HFF-Myc (cell line): ENCODE data around the gene KCNQ1.

Source experiments
- DNase-seq: peaks from one replicate; pipeline ENCODE4 v3.0.0-alpha.2; 2011; ENCODE audit warnings: low read depth; ENCODE audit errors: extremely low read depth
- H3K4me3 ChIP-seq: replicated peaks from 2 replicates; pipeline ENCODE4 v1.5.1; 2011; ENCODE audit warnings: low read depth, mild to moderate bottlenecking, control low read depth, low read length
- TF ChIP-seq, protein P1 (sequence below): IDR thresholded peaks from 2 replicates; pipeline ENCODE4 v1.5.1; 2012; ENCODE audit warnings: mild to moderate bottlenecking, low read depth, low read length, control low read depth; ENCODE audit errors: missing control alignments

Gene KCNQ1

GRCh38 chr11:2830030-2830812, 385.4 kb downstream of the KCNQ1 start:
- no peak for DNase-seq
- TF ChIP-seq, protein P1, sequence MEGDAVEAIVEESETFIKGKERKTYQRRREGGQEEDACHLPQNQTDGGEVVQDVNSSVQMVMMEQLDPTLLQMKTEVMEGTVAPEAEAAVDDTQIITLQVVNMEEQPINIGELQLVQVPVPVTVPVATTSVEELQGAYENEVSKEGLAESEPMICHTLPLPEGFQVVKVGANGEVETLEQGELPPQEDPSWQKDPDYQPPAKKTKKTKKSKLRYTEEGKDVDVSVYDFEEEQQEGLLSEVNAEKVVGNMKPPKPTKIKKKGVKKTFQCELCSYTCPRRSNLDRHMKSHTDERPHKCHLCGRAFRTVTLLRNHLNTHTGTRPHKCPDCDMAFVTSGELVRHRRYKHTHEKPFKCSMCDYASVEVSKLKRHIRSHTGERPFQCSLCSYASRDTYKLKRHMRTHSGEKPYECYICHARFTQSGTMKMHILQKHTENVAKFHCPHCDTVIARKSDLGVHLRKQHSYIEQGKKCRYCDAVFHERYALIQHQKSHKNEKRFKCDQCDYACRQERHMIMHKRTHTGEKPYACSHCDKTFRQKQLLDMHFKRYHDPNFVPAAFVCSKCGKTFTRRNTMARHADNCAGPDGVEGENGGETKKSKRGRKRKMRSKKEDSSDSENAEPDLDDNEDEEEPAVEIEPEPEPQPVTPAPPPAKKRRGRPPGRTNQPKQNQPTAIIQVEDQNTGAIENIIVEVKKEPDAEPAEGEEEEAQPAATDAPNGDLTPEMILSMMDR, result no peak
- no peak overlapping the region for H3K4me3 ChIP-seq

DNA sequence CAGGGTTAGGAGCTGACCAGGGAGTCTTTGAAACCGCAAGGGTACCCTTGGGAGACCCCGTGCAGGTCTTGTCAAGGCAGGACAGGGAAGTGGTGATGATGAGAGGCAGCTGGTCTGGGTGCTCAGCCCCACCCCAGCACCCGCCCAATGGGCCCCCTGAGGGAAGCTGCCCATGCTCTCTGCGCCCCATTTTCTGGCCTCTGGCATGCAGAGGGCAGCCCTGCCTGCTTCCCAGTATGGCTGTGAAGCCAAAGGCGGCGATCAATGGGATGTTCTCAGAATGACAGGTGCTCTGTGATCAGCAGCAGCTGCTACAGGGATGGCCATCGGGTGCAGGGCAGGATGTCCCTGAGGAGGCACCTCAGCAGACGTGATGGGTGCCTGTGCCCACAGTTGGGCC, 386.1 kb downstream of the KCNQ1 start:
- no peak overlapping the region for H3K4me3 ChIP-seq
- DNase-seq, result no peak
- TF ChIP-seq, protein P1, result no peak

- TF ChIP-seq, protein P1, result no peak
- no peak overlapping the region for H3K4me3 ChIP-seq
- no peak for DNase-seq
Measured at GRCh38 chr11:2831781-2832532, 387.1 kb downstream of the KCNQ1 start.

GRCh38 chr11:2832533-2833020, 387.8 kb downstream of the KCNQ1 start:
- TF ChIP-seq, protein P1, result no peak
- no peak for DNase-seq
- no peak overlapping the region for H3K4me3 ChIP-seq

DNA sequence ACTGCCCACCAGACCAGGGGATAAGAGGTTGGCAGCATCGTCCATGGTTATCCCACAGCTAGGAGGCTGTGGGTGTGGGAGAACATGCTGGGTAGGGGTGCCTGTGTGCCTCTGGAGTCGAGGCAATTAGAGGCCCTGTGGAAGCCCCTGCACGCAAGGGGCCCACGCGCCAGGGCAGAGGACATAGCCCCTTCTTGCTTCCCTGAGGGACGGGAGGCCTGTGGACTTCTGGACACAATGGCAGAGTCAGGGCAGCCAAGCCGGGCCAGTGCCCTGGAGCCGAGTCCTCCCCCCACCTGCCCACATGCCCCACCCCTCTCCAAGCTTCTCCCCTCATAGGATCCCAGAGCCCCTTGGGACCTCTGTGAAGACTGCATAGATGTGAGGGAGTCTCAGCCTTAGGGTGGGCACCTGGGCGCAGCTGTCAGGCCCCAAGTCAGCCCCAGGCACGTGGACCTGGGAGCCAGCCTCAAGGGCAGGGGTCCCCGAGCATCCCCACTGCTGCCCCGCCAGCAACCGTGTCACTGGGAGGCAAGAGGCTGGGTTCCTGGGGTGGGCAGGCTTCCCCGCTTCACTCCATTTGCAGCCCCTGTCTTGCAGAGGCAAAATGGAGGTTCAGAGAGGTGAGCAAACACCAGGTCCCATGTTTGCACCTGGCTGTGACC, 388.4 kb downstream of the KCNQ1 start:
- TF ChIP-seq, protein P1, result no peak
- H3K4me3 ChIP-seq, result no peak overlapping the region

DNA sequence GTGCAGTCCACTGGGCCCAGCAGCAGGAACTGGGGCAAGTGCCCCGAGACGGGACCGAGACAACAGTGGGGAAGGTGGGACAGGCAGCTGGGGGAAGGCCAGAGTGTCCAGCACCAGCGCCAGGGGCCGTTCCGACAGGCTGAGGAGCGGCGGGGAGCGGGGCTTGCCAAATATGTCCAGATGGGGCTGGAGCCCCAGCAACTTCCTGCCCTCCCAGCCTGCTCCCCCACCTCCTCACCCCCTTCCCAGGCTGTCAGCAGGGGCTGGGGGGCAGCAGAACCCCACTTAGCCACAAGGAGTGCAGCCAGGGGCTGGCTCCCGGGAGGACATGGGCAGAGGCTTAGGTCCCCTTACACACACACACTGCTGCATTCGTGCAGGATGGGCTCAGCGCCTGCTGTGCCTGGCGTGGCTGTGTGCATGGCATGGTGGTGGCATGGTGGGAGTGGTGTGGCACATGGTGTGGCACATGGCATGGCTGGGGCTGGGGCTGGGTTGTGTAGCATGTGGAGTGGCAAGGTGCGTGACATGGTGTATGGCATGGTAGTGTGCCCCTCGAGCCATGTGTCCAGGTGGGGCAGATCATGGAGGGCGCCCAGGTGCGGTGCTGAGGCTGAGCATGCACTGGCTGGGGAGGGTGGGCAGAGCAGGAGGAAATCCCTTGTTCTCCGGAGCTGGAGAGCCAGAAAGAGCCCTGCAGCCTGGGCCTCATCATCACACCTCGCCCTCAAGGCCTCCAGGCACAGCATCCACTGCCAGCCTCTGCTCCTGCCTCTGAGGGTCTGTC, 389.1 kb downstream of the KCNQ1 start:
- TF ChIP-seq, protein P1, result no peak
- DNase-seq, result no peak
- H3K4me3 ChIP-seq, result no peak overlapping the region

More for the DNA sequence above, 388.4 kb downstream of the KCNQ1 start:
- DNase-seq, result no peak
